ENCODE data around the gene NEUROD6. TPM values are rescaled to one million over a fixed set of nuclear protein-coding genes. Genes with fewer than 3 reads are reported as not detected.

NEUROD6 gene
- total RNA-seq, 1 donor from 2014 or later, result not detected

- no peak overlapping the region for H3K4me3 ChIP-seq
- H3K27me3 ChIP-seq (ENCODE audit: low read depth), result peaks cover 39% of the 10 kb centered on the region
- H3K27ac ChIP-seq (replicated peaks), result no peak overlapping the region
- intact Hi-C loops (cut with micrococcal nuclease), result no loop called here
- no peak for DNase-seq
- no peaks in the 10 kb centered on the region for H3K9me3 ChIP-seq (replicated peaks)
- no peaks in the 10 kb centered on the region for H3K36me3 ChIP-seq
- H3K4me1 ChIP-seq, result peaks cover under 1% of the 10 kb centered on the region
- no peak for TF ChIP-seq CTCF (IDR thresholded peaks at IDR 0.05; ENCODE audit: borderline replicate concordance)
Measured at GRCh38 chr7:31316876-31317275, 23.6 kb downstream of the NEUROD6 start.

GRCh38 chr7:31315758-31316157 lies 24.8 kb downstream of the NEUROD6 start:
- Histone ChIP-seq H3K9me3 (replicated peaks) (no peaks in the 10 kb centered on the region), H3K27me3 (ENCODE audit: low read depth) (peaks cover 50% of the 10 kb centered on the region), H3K36me3 (no peaks in the 10 kb centered on the region), H3K4me3 (no peak overlapping the region), H3K27ac (replicated peaks) (no peak overlapping the region), H3K4me1 (peaks cover 3% of the 10 kb centered on the region)
- intact Hi-C loops (cut with micrococcal nuclease), result no loop called here
- no peak for DNase-seq
- TF ChIP-seq CTCF (IDR thresholded peaks at IDR 0.05; ENCODE audit: borderline replicate concordance), result no peak

- Histone ChIP-seq H3K27me3 (ENCODE audit: low read depth) (peaks cover 55% of the 10 kb centered on the region), H3K9me3 (replicated peaks) (no peaks in the 10 kb centered on the region), H3K4me1 (peaks cover 3% of the 10 kb centered on the region), H3K27ac (replicated peaks) (no peak overlapping the region), H3K4me3 (no peak overlapping the region), H3K36me3 (no peaks in the 10 kb centered on the region)
- intact Hi-C loops (cut with micrococcal nuclease), result no loop called here
- TF ChIP-seq CTCF (IDR thresholded peaks at IDR 0.05; ENCODE audit: borderline replicate concordance), result no peak
- DNase-seq, result no peak
Measured at GRCh38 chr7:31314781-31315180, 25.7 kb downstream of the NEUROD6 start.

- Histone ChIP-seq H3K36me3 (no peaks in the 10 kb centered on the region), H3K27ac (replicated peaks) (no peak overlapping the region), H3K9me3 (replicated peaks) (no peaks in the 10 kb centered on the region), H3K27me3 (ENCODE audit: low read depth) (peaks cover 67% of the 10 kb centered on the region), H3K4me1 (peaks cover 3% of the 10 kb centered on the region), H3K4me3 (no peak overlapping the region)
- no peak for TF ChIP-seq CTCF (IDR thresholded peaks at IDR 0.05; ENCODE audit: borderline replicate concordance)
- intact Hi-C loops (cut with micrococcal nuclease), result no loop called here
- no peak for DNase-seq
Measured at GRCh38 chr7:31312889-31313288, 27.6 kb downstream of the NEUROD6 start.

GRCh38 chr7:31311552-31311951 lies 29.0 kb downstream of the NEUROD6 start:
- TF ChIP-seq CTCF (IDR thresholded peaks at IDR 0.05; ENCODE audit: borderline replicate concordance), result no peak
- intact Hi-C loops (cut with micrococcal nuclease), result no loop called here
- peaks cover 73% of the 10 kb centered on the region for H3K27me3 ChIP-seq (ENCODE audit: low read depth)
- H3K36me3 ChIP-seq, result no peaks in the 10 kb centered on the region
- H3K27ac ChIP-seq (replicated peaks), result no peak overlapping the region
- peaks cover 3% of the 10 kb centered on the region for H3K4me1 ChIP-seq
- no peaks in the 10 kb centered on the region for H3K9me3 ChIP-seq (replicated peaks)
- no peak overlapping the region for H3K4me3 ChIP-seq
- no peak for DNase-seq

Measured in left ventricle myocardium inferior (tissue), 1 donor.